T-cell (primary cell): ENCODE measurements around the gene ELP5. TPM values are rescaled to one million over a fixed set of nuclear protein-coding genes. Genes with fewer than 3 reads are reported as not detected.
A peak's percentile ranks its signal among the peaks of the same experiment; 100 is the strongest.

Source experiments
- ATAC-seq, 4 experiments: fragments of 200-7000 bp in 3 of 4; fragments of 150-1000 bp in 1 of 4; cut with Tn5 transposase; replicated peaks in 1 of 4; 1 replicate in 3 of 4; 2 replicates in 1 of 4; pipeline ENCODE4 v1.10.0; 2021; ENCODE audit warnings: moderate library complexity in 3 of 4, mild to moderate bottlenecking in 2 of 4, moderate number of reproducible peaks in 1 of 4
- CTCF ChIA-PET, 2 donors: fragments of 300-600 bp; sonication (Branson Sonifier 250); formaldehyde crosslinking; loops; one replicate each; lab custom pipeline; 2022; ENCODE audit warnings: antibody characterized with exemption in 2 of 2; lab: Charles Lee
- POLR2A ChIA-PET, 2 donors: fragments of 300-600 bp; sonication (Branson Sonifier 250); formaldehyde crosslinking; loops; one replicate each; lab custom pipeline; 2022; ENCODE audit warnings: antibody characterized with exemption in 2 of 2; lab: Charles Lee
- DNase-seq, 35 experiments: peaks; one replicate each; pipeline versions ENCODE4 v3.0.0 to v3.0.0-alpha.2; 2013 to 2023
- H3K27ac ChIP-seq: one replicate; pipeline ENCODE4 v1.5.1; 2013; ENCODE audit warnings: low read length
- H3K27me3 ChIP-seq, 2 experiments: replicated peaks in 1 of 2; 1 replicate in 1 of 2; 2 replicates in 1 of 2; pipeline versions ENCODE4 v1.6.1 to v1.7.0; 2013; ENCODE audit warnings: low read length in 1 of 2, mixed read lengths in 1 of 2; ENCODE audit not compliant: control insufficient read depth in 2 of 2, insufficient read depth in 2 of 2; ENCODE audit errors: extremely low read depth in 1 of 2
- H3K36me3 ChIP-seq, 2 donors: 1 replicate in 1 of 2; 2 replicates in 1 of 2; pipeline versions ENCODE4 v1.6.1 to v1.7.0; 2013; ENCODE audit warnings: low read length in 1 of 2; ENCODE audit not compliant: control insufficient read depth in 2 of 2, insufficient read depth in 1 of 2; ENCODE audit errors: extremely low read depth in 1 of 2
- H3K4me1 ChIP-seq, 2 experiments: 1 replicate in 1 of 2; 2 replicates in 1 of 2; pipeline versions ENCODE4 v1.6.1 to v1.7.0; 2013; ENCODE audit warnings: low read length in 2 of 2, mixed read lengths in 1 of 2; ENCODE audit not compliant: insufficient read depth in 2 of 2, control insufficient read depth in 1 of 2; ENCODE audit errors: extremely low read depth in 1 of 2
- H3K4me3 ChIP-seq, 2 donors: 1 replicate in 1 of 2; 2 replicates in 1 of 2; pipeline versions ENCODE4 v1.5.1 to v1.7.0; 2013; ENCODE audit warnings: mild to moderate bottlenecking in 2 of 2, low read length in 1 of 2, moderate library complexity in 1 of 2; ENCODE audit not compliant: control insufficient read depth in 1 of 2; ENCODE audit errors: extremely low read depth in 1 of 2
- H3K9me3 ChIP-seq: 2 replicates; pipeline ENCODE4 v1.7.0; 2013
- H3K27ac Mint-ChIP-seq, 2 donors: one replicate each; pipeline ENCODE4 v1.8.0; 2020 to 2021; ENCODE audit warnings: mild to moderate bottlenecking in 2 of 2, mixed read lengths in 2 of 2
- H3K27me3 Mint-ChIP-seq, 2 donors: one replicate each; pipeline ENCODE4 v1.8.0; 2021 to 2022; ENCODE audit warnings: mixed read lengths in 2 of 2
- H3K36me3 Mint-ChIP-seq: one replicate; pipeline ENCODE4 v1.8.0; 2021; ENCODE audit warnings: mixed read lengths
- H3K4me1 Mint-ChIP-seq, 3 donors: one replicate each; pipeline ENCODE4 v1.8.0; 2020 to 2022; ENCODE audit warnings: mixed read lengths in 3 of 3, mild to moderate bottlenecking in 1 of 3
- H3K4me3 Mint-ChIP-seq, 3 donors: one replicate each; pipeline ENCODE4 v1.8.0; 2020 to 2022; ENCODE audit warnings: mild to moderate bottlenecking in 3 of 3, mixed read lengths in 3 of 3, moderate library complexity in 3 of 3
- H3K9me3 Mint-ChIP-seq, 3 donors: one replicate each; pipeline ENCODE4 v1.8.0; 2020 to 2022; ENCODE audit warnings: mixed read lengths in 3 of 3
- WGBS: methylation state at CpG from one replicate; pipeline ENCODE4 v1.1.5; 2013; ENCODE audit warnings: missing lambda C conversion rate; ENCODE audit not compliant: insufficient coverage; 5-methylcytosine and 5-hydroxymethylcytosine counted together
- total RNA-seq, 35 experiments: library from RNA in 6 of 35; stranded (reverse) in 6 of 35; fragments of 120-200 nt in 1 of 35; gene quantifications; one replicate each; pipeline versions ENCODE4 v1.2.1 to v1.2.4 and lab custom pipeline; 2013 to 2026

The ELP5 gene, protein sequence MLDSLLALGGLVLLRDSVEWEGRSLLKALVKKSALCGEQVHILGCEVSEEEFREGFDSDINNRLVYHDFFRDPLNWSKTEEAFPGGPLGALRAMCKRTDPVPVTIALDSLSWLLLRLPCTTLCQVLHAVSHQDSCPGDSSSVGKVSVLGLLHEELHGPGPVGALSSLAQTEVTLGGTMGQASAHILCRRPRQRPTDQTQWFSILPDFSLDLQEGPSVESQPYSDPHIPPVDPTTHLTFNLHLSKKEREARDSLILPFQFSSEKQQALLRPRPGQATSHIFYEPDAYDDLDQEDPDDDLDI
- total RNA-seq (10 to 100 TPM; 29.8 to 35.9 (median 33.3) TPM), total RNA-seq (lab: John Stamatoyannopoulos, UW) (19.2 to 66.9 (median 28.6) reads per million in 29 experiments)
- 20.1 TPM for total RNA-seq (2013)

DNA sequence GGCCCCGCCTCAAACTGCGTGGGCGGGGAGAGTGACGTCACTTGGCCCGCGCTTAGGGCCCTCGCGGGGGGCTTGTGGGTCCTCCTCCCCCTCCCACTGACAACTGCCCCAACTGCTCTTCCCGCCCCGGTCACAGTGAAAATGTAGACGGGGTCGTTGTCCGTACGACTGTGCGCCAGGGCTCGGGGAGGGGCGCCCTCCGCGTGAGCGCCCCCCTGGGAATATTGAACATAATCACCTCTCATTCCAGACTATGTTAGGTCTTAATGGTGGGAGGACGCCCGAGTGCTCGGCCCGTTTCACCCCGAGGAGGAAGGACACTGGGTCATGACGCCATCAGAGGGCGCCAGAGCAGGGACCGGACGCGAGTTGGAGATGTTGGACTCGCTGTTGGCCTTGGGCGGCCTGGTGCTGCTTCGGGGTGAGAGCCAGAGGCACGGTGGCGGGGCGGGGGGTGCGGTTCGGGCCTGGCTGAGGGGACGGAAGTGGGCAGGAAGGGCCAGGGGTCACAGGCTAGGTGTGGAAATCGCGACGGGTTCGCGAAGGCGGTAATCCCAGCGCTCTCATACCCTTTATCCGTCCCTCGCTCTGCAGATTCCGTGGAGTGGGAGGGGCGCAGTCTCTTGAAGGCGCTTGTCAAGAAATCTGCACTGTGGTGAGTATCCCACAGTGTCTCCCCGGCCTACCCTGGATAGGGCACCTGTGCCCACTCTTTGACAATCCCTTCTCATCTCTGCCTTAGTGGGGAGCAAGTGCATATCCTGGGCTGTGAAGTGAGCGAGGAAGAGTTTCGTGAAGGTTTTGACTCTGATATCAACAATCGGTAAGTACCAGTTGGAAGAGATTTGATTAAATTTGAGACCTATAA, at the start of gene ELP5:
Gene ELP5, plus strand, starts transcription at position 40 of the 868 bp plus-strand sequence. Its CDS starts 336 bp downstream, at position 376.
- Histone ChIP-seq H3K4me1 (peaks cover 23 to 45% of the 10 kb centered on the region in 2 experiments), H3K27ac (peak within 1 kb of the TSS; percentile 99), H3K9me3 (no peaks in the 10 kb centered on the region), H3K4me3 (peak within 1 kb of the TSS; percentile 81 to 94), H3K36me3 (peaks cover 6 to 25% of the 10 kb centered on the region in 2 donors), H3K27me3 (no peaks in the 10 kb centered on the region)
- H3K4me1 Mint-ChIP-seq, result peaks cover 37 to 48% (median 47%) of the 10 kb centered on the region in 3 donors
- no peaks in the 10 kb centered on the region for H3K9me3 Mint-ChIP-seq
- H3K4me3 Mint-ChIP-seq, result peak within 1 kb of the TSS; percentile 91 to 94 (median 91)
- ChIA-PET POLR2A (no interaction called here), CTCF (interaction anchor here in 1 of 2 donors (1.7 kb wide), 1 partner anchor 10 kb away, joined by 9 read pairs; the partner anchor contains the start of gene GABARAP)
- peaks cover 20% of the 10 kb centered on the region for H3K36me3 Mint-ChIP-seq
- WGBS, result 0% methylated on average over 25 of the region's 55 CpGs
- DNase-seq (peak in 33 of 35 experiments; percentile 66 to 98 (median 81)), ATAC-seq (peak; percentile 51 to 57 (median 53))
- H3K27ac Mint-ChIP-seq, result peak within 1 kb of the TSS; percentile 97 to 99
- H3K27me3 Mint-ChIP-seq, result no peaks in the 10 kb centered on the region

- H3K4me1 Mint-ChIP-seq, result peaks cover 24 to 39% (median 35%) of the 10 kb centered on the region in 3 donors
- H3K27me3 ChIP-seq, result peaks cover 0 to under 1% of the 10 kb centered on the region in 2 experiments
- no peaks in the 10 kb centered on the region for H3K9me3 Mint-ChIP-seq
- H3K27ac Mint-ChIP-seq, result peak overlapping the region; percentile 65 to 93
- H3K4me3 Mint-ChIP-seq, result peak overlapping the region; percentile 39 to 80 (median 74)
- peaks cover 8 to 30% of the 10 kb centered on the region in 2 experiments for H3K4me1 ChIP-seq
- 94% methylated on average over 14 of the region's 16 CpGs for WGBS
- DNase-seq (no peak), ATAC-seq (no peak)
- CTCF ChIA-PET, result interaction anchor here in 1 of 2 donors (0.6 kb wide), 1 partner anchor 471 kb away, joined by 3 read pairs; no protein-coding TSS in a partner anchor
- peak overlapping the region; percentile 97 for H3K27ac ChIP-seq
- no peak overlapping the region for H3K4me3 ChIP-seq
- no peaks in the 10 kb centered on the region for H3K9me3 ChIP-seq
- H3K36me3 Mint-ChIP-seq, result peaks cover 3% of the 10 kb centered on the region
- no peaks in the 10 kb centered on the region for H3K36me3 ChIP-seq
- H3K27me3 Mint-ChIP-seq, result no peaks in the 10 kb centered on the region
- POLR2A ChIA-PET, result no interaction called here
Measured at GRCh38 chr17:7203391-7203790, 48.6 kb upstream of the ELP5 start.

DNA sequence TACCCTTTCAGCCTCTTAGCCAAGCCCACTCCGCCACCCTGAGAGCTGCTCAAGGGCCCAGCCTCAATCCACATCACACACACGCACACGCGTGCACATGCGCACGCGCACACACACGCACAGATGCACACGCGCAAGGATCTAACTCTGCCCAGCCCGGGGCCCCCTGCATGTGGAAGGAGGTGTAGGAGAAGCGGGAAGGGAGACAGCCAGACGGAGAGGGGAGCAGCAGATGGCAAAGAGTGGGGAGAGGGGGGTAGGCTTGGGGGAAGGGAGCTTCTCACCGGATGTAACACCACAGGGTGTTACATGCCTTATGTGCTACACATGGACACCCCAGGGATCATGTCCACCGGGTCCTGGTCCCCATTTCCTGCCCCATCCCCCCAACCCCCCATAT, 47.7 kb upstream of the ELP5 start:
- 79% methylated on average over 2 of the region's 15 CpGs for WGBS
- ATAC-seq (peak in 2 of 4 experiments; percentile 6 to 8), DNase-seq (peak in 4 of 35 experiments; percentile 10 to 35 (median 17))
- Mint-ChIP-seq H3K4me3 (peak overlapping the region; percentile 74 to 85 (median 80)), H3K9me3 (no peaks in the 10 kb centered on the region), H3K4me1 (peaks cover 24 to 39% (median 35%) of the 10 kb centered on the region in 3 donors), H3K36me3 (peaks cover 3% of the 10 kb centered on the region), H3K27me3 (no peaks in the 10 kb centered on the region), H3K27ac (peak overlapping the region; percentile 86 to 93)
- H3K4me3 ChIP-seq, result peak overlapping the region; percentile 66 to 67
- ChIA-PET POLR2A (interaction anchor here in 1 of 2 donors (0.5 to 0.7 kb wide), 2 partner anchors 20 to 111 kb away, joined by 3 to 4 read pairs; no protein-coding TSS in a partner anchor), CTCF (interaction anchor here (0.5 to 0.6 kb wide), 3 partner anchors 12 to 352 kb away, joined by 3 to 9 read pairs (median 3); no protein-coding TSS in a partner anchor)
- no peaks in the 10 kb centered on the region for H3K9me3 ChIP-seq
- peaks cover 8 to 30% of the 10 kb centered on the region in 2 experiments for H3K4me1 ChIP-seq
- no peaks in the 10 kb centered on the region for H3K36me3 ChIP-seq
- peaks cover 0 to 2% of the 10 kb centered on the region in 2 experiments for H3K27me3 ChIP-seq
- H3K27ac ChIP-seq, result peak overlapping the region; percentile 97

DNA sequence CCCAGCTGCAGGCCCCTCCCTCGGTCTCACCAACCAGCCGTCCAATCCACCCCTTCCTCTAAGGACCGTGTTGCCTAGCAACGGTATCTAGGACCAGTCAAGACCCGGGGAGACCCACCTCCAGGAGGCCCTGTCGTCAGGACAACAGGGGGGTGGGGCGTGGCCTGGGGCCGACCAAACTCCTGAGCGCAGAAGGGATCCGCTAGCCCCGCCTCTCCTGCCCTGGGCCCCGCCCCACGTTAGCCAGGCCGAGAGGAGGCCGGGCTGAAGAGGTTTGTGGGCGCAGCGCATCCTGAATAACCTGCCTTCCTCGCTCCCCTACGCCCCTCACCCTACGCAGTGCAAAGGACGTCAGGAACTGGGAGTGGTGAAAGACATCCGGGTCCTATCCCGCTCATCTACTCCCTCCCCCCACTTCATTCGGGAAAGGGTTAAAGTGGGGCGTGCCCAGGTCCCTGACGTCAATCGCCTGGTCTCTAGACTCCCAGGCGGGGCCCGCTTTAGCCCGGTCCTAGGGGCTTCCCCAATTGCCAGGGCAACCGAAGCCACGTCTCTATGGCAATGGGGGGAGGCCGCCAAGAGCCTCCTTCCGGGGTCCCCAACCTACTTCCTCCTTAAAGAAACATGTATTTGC, 47.1 kb upstream of the ELP5 start:
- ATAC-seq (peak; percentile 85 to 90 (median 89)), DNase-seq (peak; percentile 79 to 99 (median 98))
- H3K9me3 ChIP-seq, result no peaks in the 10 kb centered on the region
- H3K27me3 ChIP-seq, result peaks cover 0 to 2% of the 10 kb centered on the region in 2 experiments
- no peaks in the 10 kb centered on the region for H3K27me3 Mint-ChIP-seq
- ChIA-PET POLR2A (interaction anchor here in 1 of 2 donors (0.5 kb wide), 1 partner anchor 111 kb away, joined by 4 read pairs; no protein-coding TSS in a partner anchor), CTCF (interaction anchor here (0.5 to 0.6 kb wide), 2 partner anchors 11 to 353 kb away, joined by 3 to 9 read pairs; no protein-coding TSS in a partner anchor)
- under 1% methylated on average over 25 of the region's 34 CpGs for WGBS
- H3K27ac ChIP-seq, result peak overlapping the region; percentile 97
- H3K4me1 ChIP-seq, result peaks cover 8 to 30% of the 10 kb centered on the region in 2 experiments
- peaks cover 24 to 39% (median 35%) of the 10 kb centered on the region in 3 donors for H3K4me1 Mint-ChIP-seq
- H3K4me3 ChIP-seq, result peak overlapping the region; percentile 66 to 67
- no peaks in the 10 kb centered on the region for H3K9me3 Mint-ChIP-seq
- H3K36me3 ChIP-seq, result no peaks in the 10 kb centered on the region
- H3K27ac Mint-ChIP-seq, result peak overlapping the region; percentile 86 to 93
- peaks cover 3% of the 10 kb centered on the region for H3K36me3 Mint-ChIP-seq
- peak overlapping the region; percentile 74 to 85 (median 80) for H3K4me3 Mint-ChIP-seq

DNA sequence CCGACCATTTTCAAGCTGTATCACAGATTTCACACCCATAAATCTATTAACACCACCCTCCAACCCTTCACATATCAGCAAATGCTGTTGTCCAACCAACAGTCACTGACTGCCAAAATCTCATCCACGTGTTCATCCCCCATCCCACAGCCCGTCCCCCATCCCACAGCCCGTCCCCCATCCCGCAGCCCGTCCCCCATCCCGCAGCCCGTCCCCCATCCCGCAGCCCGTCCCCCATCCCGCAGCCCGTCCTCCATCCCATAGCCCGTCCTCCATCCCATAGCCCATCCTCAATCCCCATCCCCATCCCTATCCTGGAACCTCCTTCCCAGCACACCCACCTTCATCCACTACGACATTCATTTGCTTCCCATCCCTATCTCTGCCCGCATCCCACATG, 46.5 kb upstream of the ELP5 start:
- H3K4me3 Mint-ChIP-seq, result peak overlapping the region; percentile 74 to 85 (median 80)
- ATAC-seq, result no peak
- POLR2A ChIA-PET, result no interaction called here
- peaks cover 8 to 30% of the 10 kb centered on the region in 2 experiments for H3K4me1 ChIP-seq
- H3K27ac Mint-ChIP-seq, result peak overlapping the region; percentile 86 to 93
- peaks cover 0 to 2% of the 10 kb centered on the region in 2 experiments for H3K27me3 ChIP-seq
- WGBS, result 83% methylated on average over 8 of the region's 15 CpGs
- H3K4me3 ChIP-seq, result peak overlapping the region; percentile 66 to 67
- CTCF ChIA-PET, result no interaction called here
- H3K9me3 Mint-ChIP-seq, result no peaks in the 10 kb centered on the region
- H3K36me3 ChIP-seq, result no peaks in the 10 kb centered on the region
- no peaks in the 10 kb centered on the region for H3K9me3 ChIP-seq
- peaks cover 3% of the 10 kb centered on the region for H3K36me3 Mint-ChIP-seq
- H3K27me3 Mint-ChIP-seq, result no peaks in the 10 kb centered on the region
- H3K27ac ChIP-seq, result peak overlapping the region; percentile 97
- peaks cover 27 to 39% (median 35%) of the 10 kb centered on the region in 3 donors for H3K4me1 Mint-ChIP-seq
- no peak for DNase-seq
